IMR-90 (cell line): ENCODE measurements around the gene NEFH. TPM values are rescaled to one million over a fixed set of nuclear protein-coding genes. Genes with fewer than 3 reads are reported as not detected.

Experiments
- ATAC-seq: fragments of 200-7000 bp; cut with Tn5 transposase; 2 replicates; pipeline ENCODE4 v1.9.1; 2020; ENCODE audit warnings: low read depth, mild to moderate bottlenecking, moderate library complexity
- BruUV-seq: library from RNA; stranded (reverse); fragments of 400-500 nt; replicated peaks from 2 replicates; lab custom pipeline; 2021; lab: Mats Ljungman, UMichigan
- CTCF ChIA-PET: fragments of 300-600 bp; formaldehyde crosslinking; extraction: SDS; loops from one replicate; lab custom pipeline; 2021; ENCODE audit warnings: antibody characterized with exemption; lab: Yijun Ruan, JAX
- POLR2A ChIA-PET: fragments of 300-600 bp; sonication (Branson Sonifier 250); formaldehyde crosslinking; loops from one replicate; lab custom pipeline; 2022; ENCODE audit warnings: antibody characterized with exemption; ENCODE audit not compliant: unreplicated experiment; lab: Charles Lee
- DNase-seq: peaks from one replicate; pipeline ENCODE4 v3.0.0; 2013
- H2AFZ ChIP-seq: replicated peaks from 2 replicates; pipeline ENCODE3; 2013; ENCODE audit warnings: low read length, mild to moderate bottlenecking; ENCODE audit not compliant: poor library complexity
- H2AK5ac ChIP-seq: 2 replicates; pipeline ENCODE4 v1.6.1; 2013; ENCODE audit warnings: low read depth, low read length, inconsistent platforms
- H2AK9ac ChIP-seq: replicated peaks from 2 replicates; pipeline ENCODE3; 2013; ENCODE audit warnings: mild to moderate bottlenecking, low read depth, low read length, moderate library complexity; ENCODE audit not compliant: poor library complexity
- H2BK120ac ChIP-seq: 2 replicates; pipeline ENCODE4 v1.6.1; 2013; ENCODE audit warnings: low read depth, low read length, inconsistent platforms
- H2BK15ac ChIP-seq: 3 replicates; pipeline ENCODE4 v1.6.1; 2013; ENCODE audit warnings: low read depth, low read length, inconsistent platforms
- H2BK20ac ChIP-seq: 2 replicates; pipeline ENCODE4 v1.6.1; 2013; ENCODE audit warnings: low read depth, mild to moderate bottlenecking, inconsistent platforms, low read length, moderate library complexity
- H2BK5ac ChIP-seq: 2 replicates; pipeline ENCODE4 v1.6.1; 2013; ENCODE audit warnings: mild to moderate bottlenecking, low read depth, low read length, inconsistent platforms; ENCODE audit not compliant: poor library complexity, severe bottlenecking
- H3K14ac ChIP-seq: replicated peaks from 2 replicates; pipeline ENCODE4 v1.6.1; 2013; ENCODE audit warnings: low read depth, low read length, inconsistent platforms
- H3K18ac ChIP-seq: 2 replicates; pipeline ENCODE4 v1.6.1; 2013; ENCODE audit warnings: low read depth, low read length, control low read depth
- H3K23ac ChIP-seq: 2 replicates; pipeline ENCODE4 v1.6.1; 2013; ENCODE audit warnings: low read depth, low read length, inconsistent platforms
- H3K27ac ChIP-seq: 2 replicates; pipeline ENCODE4 v1.5.1; 2013; ENCODE audit warnings: mild to moderate bottlenecking, control low read depth, low read length; ENCODE audit not compliant: insufficient read depth
- H3K27me3 ChIP-seq: 2 replicates; pipeline ENCODE4 v1.6.1; 2013; ENCODE audit warnings: low read length; ENCODE audit not compliant: control insufficient read depth, insufficient read depth
- H3K36me3 ChIP-seq: 2 replicates; pipeline ENCODE4 v1.6.1; 2013; ENCODE audit warnings: low read length, mixed read lengths; ENCODE audit not compliant: control insufficient read depth, insufficient read depth
- H3K4ac ChIP-seq: 2 replicates; pipeline ENCODE4 v1.6.1; 2013; ENCODE audit warnings: low read depth, low read length, inconsistent platforms
- H3K4me1 ChIP-seq: 2 replicates; pipeline ENCODE4 v1.6.1; 2013; ENCODE audit warnings: low read length, mixed read lengths; ENCODE audit not compliant: control insufficient read depth, insufficient read depth
- H3K4me2 ChIP-seq: 2 replicates; pipeline ENCODE4 v1.6.1; 2013; ENCODE audit warnings: low read depth, mild to moderate bottlenecking, control low read depth, low read length, moderate library complexity
- H3K4me3 ChIP-seq: 2 replicates; pipeline ENCODE4 v1.5.1; 2013; ENCODE audit warnings: low read depth, mild to moderate bottlenecking, control low read depth, low read length, moderate library complexity; ENCODE audit not compliant: insufficient read depth
- H3K56ac ChIP-seq: 2 replicates; pipeline ENCODE4 v1.6.1; 2013; ENCODE audit warnings: low read length, inconsistent platforms; ENCODE audit not compliant: insufficient read depth; ENCODE audit errors: extremely low read depth
- H3K79me1 ChIP-seq, 2 experiments: 2 replicates each; pipeline ENCODE4 v1.6.1; 2013; ENCODE audit warnings: low read length in 2 of 2, inconsistent platforms in 1 of 2, low read depth in 1 of 2
- H3K9ac ChIP-seq: 2 replicates; pipeline ENCODE4 v1.6.1; 2013; ENCODE audit warnings: low read depth, low read length, control low read depth
- H3K9me1 ChIP-seq: 2 replicates; pipeline ENCODE4 v1.6.1; 2013; ENCODE audit warnings: low read length, inconsistent platforms; ENCODE audit not compliant: insufficient read depth
- H3K9me3 ChIP-seq: 2 replicates; pipeline ENCODE4 v1.6.1; 2013; ENCODE audit warnings: low read length; ENCODE audit not compliant: control insufficient read depth, insufficient read depth
- H4K20me1 ChIP-seq: 2 replicates; pipeline ENCODE4 v1.6.1; 2013; ENCODE audit warnings: low read length, inconsistent platforms; ENCODE audit not compliant: insufficient read depth
- H4K5ac ChIP-seq: 2 replicates; pipeline ENCODE4 v1.6.1; 2013; ENCODE audit warnings: mild to moderate bottlenecking, low read depth, low read length, control low read depth
- H4K8ac ChIP-seq, 2 experiments: 2 replicates each; pipeline ENCODE4 v1.6.1; 2013; ENCODE audit warnings: low read depth in 2 of 2, low read length in 2 of 2, control low read depth in 1 of 2, inconsistent platforms in 1 of 2
- H4K91ac ChIP-seq: 2 replicates; pipeline ENCODE4 v1.6.1; 2013; ENCODE audit warnings: low read depth, low read length, inconsistent platforms; ENCODE audit not compliant: insufficient read depth
- RAD21 ChIP-seq: IDR thresholded peaks from 2 replicates; pipeline ENCODE4 v1.6.1; 2012; ENCODE audit warnings: low read length, improper control_type of control experiment
- RCOR1 ChIP-seq: IDR thresholded peaks from 2 replicates; pipeline ENCODE4 v1.6.1; 2012; ENCODE audit warnings: mild to moderate bottlenecking, low read length, improper control_type of control experiment; ENCODE audit not compliant: insufficient replicate concordance
- SMC3 ChIP-seq: fragments of 150-350 bp; IDR thresholded peaks from 2 replicates; pipeline ENCODE4 v1.6.1; 2016; ENCODE audit warnings: low read depth, mild to moderate bottlenecking, antibody characterized with exemption, low read length, moderate library complexity
- WGBS, 2 experiments: methylation state at CpG; one replicate each; pipeline versions ENCODE4 v1.1.5 to v1.1.7; 2013; ENCODE audit warnings: missing lambda C conversion rate in 2 of 2; ENCODE audit not compliant: insufficient read length in 1 of 2; ENCODE audit errors: extremely low coverage in 2 of 2; 5-methylcytosine and 5-hydroxymethylcytosine counted together
- dilution Hi-C: fragments of 300-500 bp; cut with HindIII; formaldehyde crosslinking; loops from one replicate; pipeline ENCODE4 v1.14.3; 2018; ENCODE audit warnings: low sequenced_read_pairs; ENCODE audit not compliant: unreplicated experiment
- in situ Hi-C: fragments of 300-500 bp; cut with MboI; formaldehyde crosslinking; loops from 3 replicates; pipeline ENCODE4 v1.14.3; 2019; ENCODE audit warnings: low sequenced_read_pairs, inconsistent platforms, mixed read lengths
- intact Hi-C: fragments of 100-400 bp; cut with micrococcal nuclease; formaldehyde crosslinking; loops from 2 replicates; pipeline ENCODE4 v1.10.0; 2022
- polyA plus RNA-seq, 3 experiments: library from polyadenylated mRNA; depleted of rRNA; stranded (reverse); fragments of >200 nt; gene quantifications; 2 replicates each; pipeline ENCODE4 v1.2.3, GENCODE V29; 2012; ENCODE audit warnings: low replicate concordance in 1 of 3
- total RNA-seq: library from RNA; depleted of rRNA; stranded (reverse); fragments of >200 nt; gene quantifications from 2 replicates; pipeline ENCODE4 v1.2.3, GENCODE V29; 2012
- TF ChIP-seq, protein P1 (sequence below): fragments of 150-350 bp; IDR thresholded peaks from 2 replicates; pipeline ENCODE4 v1.6.1; 2017; ENCODE audit warnings: mild to moderate bottlenecking, antibody characterized with exemption, low read length, low read depth
- TF ChIP-seq, protein P2 (sequence below): conservative IDR thresholded peaks from 2 replicates; pipeline ENCODE4 v1.5.1; 2012; ENCODE audit warnings: mild to moderate bottlenecking, low read depth, low read length, improper control_type of control experiment

The NEFH gene
- total and polyA plus RNA-seq, 2 of the 4 experiments (the other 2 are of a cell fraction) = 1.3 to 2.9 TPM

GRCh38 chr22:29435236-29436136, 44.5 kb upstream of the NEFH start:
- Histone ChIP-seq H4K8ac (no peak overlapping the region), H3K56ac (no peak overlapping the region), H2BK20ac (no peak overlapping the region), H3K23ac (no peak overlapping the region), H2AK9ac (no peak overlapping the region), H3K18ac (no peak overlapping the region), H3K14ac (no peak overlapping the region), H3K79me1 (no peaks in the 10 kb centered on the region), H3K27me3 (peaks cover 42% of the 10 kb centered on the region), H4K20me1 (no peaks in the 10 kb centered on the region), H3K9me3 (no peaks in the 10 kb centered on the region), H3K27ac (no peak overlapping the region), H3K36me3 (no peaks in the 10 kb centered on the region), H4K91ac (no peak overlapping the region), H2BK5ac (no peak overlapping the region), H2AK5ac (no peak overlapping the region), H2AFZ (no peak overlapping the region), H2BK15ac (no peak overlapping the region), H3K4me2 (no peak overlapping the region), H3K9me1 (no peaks in the 10 kb centered on the region), H2BK120ac (no peak overlapping the region), H4K5ac (no peak overlapping the region), H3K4ac (no peak overlapping the region), H3K9ac (no peak overlapping the region), H3K4me3 (no peak overlapping the region), H3K4me1 (no peaks in the 10 kb centered on the region)
- DNase-seq (no peak), ATAC-seq (no peak)
- ChIA-PET CTCF (no interaction called here), POLR2A (no interaction called here)
- BruUV-seq = no TSS peak
- dilution Hi-C loops (no loop called here), in situ Hi-C loops (no loop called here), intact Hi-C loops (no loop called here)
- 14% methylated on average over 1 of the region's 5 CpGs; no CpG with 5 or more reads in 1 of the 2 experiments for WGBS, 2 experiments
- no peak for TF ChIP-seq RCOR1
- TF ChIP-seq, protein P1, sequence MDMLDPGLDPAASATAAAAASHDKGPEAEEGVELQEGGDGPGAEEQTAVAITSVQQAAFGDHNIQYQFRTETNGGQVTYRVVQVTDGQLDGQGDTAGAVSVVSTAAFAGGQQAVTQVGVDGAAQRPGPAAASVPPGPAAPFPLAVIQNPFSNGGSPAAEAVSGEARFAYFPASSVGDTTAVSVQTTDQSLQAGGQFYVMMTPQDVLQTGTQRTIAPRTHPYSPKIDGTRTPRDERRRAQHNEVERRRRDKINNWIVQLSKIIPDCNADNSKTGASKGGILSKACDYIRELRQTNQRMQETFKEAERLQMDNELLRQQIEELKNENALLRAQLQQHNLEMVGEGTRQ = no peak
- no peak for TF ChIP-seq SMC3
- TF ChIP-seq RAD21 = no peak
- TF ChIP-seq, protein P2, sequence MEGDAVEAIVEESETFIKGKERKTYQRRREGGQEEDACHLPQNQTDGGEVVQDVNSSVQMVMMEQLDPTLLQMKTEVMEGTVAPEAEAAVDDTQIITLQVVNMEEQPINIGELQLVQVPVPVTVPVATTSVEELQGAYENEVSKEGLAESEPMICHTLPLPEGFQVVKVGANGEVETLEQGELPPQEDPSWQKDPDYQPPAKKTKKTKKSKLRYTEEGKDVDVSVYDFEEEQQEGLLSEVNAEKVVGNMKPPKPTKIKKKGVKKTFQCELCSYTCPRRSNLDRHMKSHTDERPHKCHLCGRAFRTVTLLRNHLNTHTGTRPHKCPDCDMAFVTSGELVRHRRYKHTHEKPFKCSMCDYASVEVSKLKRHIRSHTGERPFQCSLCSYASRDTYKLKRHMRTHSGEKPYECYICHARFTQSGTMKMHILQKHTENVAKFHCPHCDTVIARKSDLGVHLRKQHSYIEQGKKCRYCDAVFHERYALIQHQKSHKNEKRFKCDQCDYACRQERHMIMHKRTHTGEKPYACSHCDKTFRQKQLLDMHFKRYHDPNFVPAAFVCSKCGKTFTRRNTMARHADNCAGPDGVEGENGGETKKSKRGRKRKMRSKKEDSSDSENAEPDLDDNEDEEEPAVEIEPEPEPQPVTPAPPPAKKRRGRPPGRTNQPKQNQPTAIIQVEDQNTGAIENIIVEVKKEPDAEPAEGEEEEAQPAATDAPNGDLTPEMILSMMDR = no peak
